Activated T-cell treated with anti-CD3 and anti-CD28 coated beads, Interleukin-2, amount 50 U/mL, for 4 hours (primary cell): ENCODE data around the gene SKAP2. TPM values are rescaled to one million over a fixed set of nuclear protein-coding genes. Genes with fewer than 3 reads are reported as not detected.

Experiments
- ATAC-seq, 2 donors: fragments of 200-7000 bp; cut with Tn5 transposase; one replicate each; pipeline ENCODE4 v1.10.0; 2021
- DNase-seq: peaks from one replicate; pipeline ENCODE4 v3.0.0-alpha.2; 2020
- H3K27me3 Mint-ChIP-seq: one replicate; pipeline ENCODE4 v1.8.0; 2021; ENCODE audit warnings: low read depth, mixed read lengths
- H3K36me3 Mint-ChIP-seq: one replicate; pipeline ENCODE4 v1.8.0; 2022; ENCODE audit warnings: mixed read lengths; ENCODE audit not compliant: insufficient read depth
- H3K4me1 Mint-ChIP-seq: one replicate; pipeline ENCODE4 v1.8.0; 2021; ENCODE audit warnings: low read depth, mixed read lengths
- H3K4me3 Mint-ChIP-seq: one replicate; pipeline ENCODE4 v1.8.0; 2021; ENCODE audit warnings: mild to moderate bottlenecking, moderate library complexity, mixed read lengths
- H3K9me3 Mint-ChIP-seq: one replicate; pipeline ENCODE4 v1.8.0; 2021; ENCODE audit warnings: mixed read lengths
- total RNA-seq, 3 donors: library from RNA; stranded (reverse); gene quantifications; one replicate each; pipeline ENCODE4 v1.2.1, GENCODE V29; 2021

SKAP2 gene
- total RNA-seq, 3 donors from 2014 or later, result 2.3 to 5.4 (median 4.1) TPM

DNA sequence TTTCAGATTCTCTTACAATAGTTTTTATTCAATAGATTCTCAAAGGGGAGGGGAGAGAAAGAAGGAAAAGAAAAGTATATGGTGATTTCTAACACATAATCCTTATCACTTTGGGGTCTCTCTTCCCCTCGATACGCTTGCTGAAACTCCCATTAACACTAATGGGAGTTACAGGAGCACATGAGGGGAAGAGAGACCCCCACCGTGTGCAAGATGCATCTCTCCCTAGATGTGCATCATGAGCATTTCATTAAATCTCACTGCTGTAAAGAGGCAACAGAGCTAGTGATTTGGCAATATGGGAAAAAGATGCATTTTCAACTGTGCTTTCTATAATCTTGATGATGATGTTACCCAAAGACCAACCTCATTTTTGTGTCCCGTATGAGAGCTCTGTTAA is 177.4 kb downstream of the SKAP2 start:
- ATAC-seq (no peak), DNase-seq (no peak)
- Mint-ChIP-seq H3K4me1 (no peaks in the 10 kb centered on the region), H3K36me3 (no peaks in the 10 kb centered on the region), H3K27me3 (peaks cover 15% of the 10 kb centered on the region), H3K9me3 (no peaks in the 10 kb centered on the region), H3K4me3 (no peak overlapping the region)

DNA sequence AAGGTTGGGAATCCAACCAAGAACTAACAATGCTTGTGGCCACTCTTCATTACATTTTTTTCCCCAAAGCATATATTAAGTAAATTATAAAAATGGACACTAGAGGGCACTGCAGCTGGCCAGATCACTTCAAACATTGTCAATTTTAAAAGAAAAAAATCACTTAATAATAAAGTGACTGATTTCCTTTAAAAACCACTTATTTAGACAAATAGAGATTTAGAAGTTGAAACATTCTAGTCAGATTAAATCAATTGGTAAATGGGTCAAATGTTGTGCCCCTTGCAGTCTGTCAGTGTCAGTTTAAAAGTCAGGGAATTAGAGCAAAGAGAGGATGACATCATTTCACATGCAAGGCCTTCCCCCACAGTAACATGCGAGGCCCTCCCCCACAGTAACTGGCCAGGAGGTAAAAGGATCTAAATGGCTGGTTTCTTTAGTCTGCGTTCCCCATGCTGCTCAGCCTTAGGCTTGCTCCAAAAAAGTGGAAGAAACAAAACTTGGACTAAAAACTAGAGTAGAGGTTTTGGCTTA is 177.9 kb downstream of the SKAP2 start:
- peaks cover 14% of the 10 kb centered on the region for H3K27me3 Mint-ChIP-seq
- no peak overlapping the region for H3K4me3 Mint-ChIP-seq
- H3K4me1 Mint-ChIP-seq, result no peaks in the 10 kb centered on the region
- no peaks in the 10 kb centered on the region for H3K36me3 Mint-ChIP-seq
- ATAC-seq (peak in 1 of 2 donors; percentile 41), DNase-seq (no peak)
- H3K9me3 Mint-ChIP-seq, result no peaks in the 10 kb centered on the region

DNA sequence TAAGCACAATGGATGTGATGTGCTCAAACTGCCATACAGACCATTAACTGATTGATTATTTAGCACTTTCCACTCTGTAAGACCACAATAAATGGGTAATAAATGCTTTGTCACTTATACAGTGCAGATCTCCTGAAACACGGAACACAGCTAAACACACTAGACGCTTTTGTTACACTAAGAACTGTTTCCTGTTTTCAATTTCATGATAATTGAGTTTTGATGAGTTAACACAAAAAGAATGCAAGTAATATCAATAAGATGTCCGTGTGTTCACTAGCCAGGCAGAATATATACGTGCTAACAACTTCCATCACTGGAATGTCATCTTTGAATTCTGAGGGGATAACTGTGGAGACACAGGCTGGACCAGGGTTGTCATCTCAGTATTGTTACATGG is 178.8 kb downstream of the SKAP2 start:
- peaks cover 12% of the 10 kb centered on the region for H3K27me3 Mint-ChIP-seq
- no peaks in the 10 kb centered on the region for H3K9me3 Mint-ChIP-seq
- DNase-seq (no peak), ATAC-seq (no peak)
- H3K36me3 Mint-ChIP-seq, result no peaks in the 10 kb centered on the region
- H3K4me1 Mint-ChIP-seq, result no peaks in the 10 kb centered on the region
- no peak overlapping the region for H3K4me3 Mint-ChIP-seq

DNA sequence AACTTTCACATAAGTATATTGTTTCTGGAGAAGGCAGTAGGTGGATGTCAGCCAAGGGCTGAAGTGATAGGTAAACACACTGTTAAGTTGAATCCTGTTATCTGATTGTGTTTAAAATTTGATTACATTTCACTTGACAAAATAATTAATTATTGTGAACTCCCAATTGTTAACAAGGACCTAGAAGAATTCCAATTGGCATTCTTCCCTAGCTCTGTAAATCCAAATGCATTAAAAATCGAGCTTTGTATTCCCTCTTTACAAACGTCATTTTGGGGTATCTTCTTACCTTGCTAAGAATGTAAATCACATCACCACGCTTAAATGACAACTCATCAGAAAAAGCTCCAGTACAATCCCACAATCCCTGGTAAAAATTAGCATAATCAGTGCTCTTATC is 179.9 kb downstream of the SKAP2 start:
- no peaks in the 10 kb centered on the region for H3K9me3 Mint-ChIP-seq
- DNase-seq (no peak), ATAC-seq (no peak)
- H3K4me3 Mint-ChIP-seq, result no peak overlapping the region
- H3K4me1 Mint-ChIP-seq, result no peaks in the 10 kb centered on the region
- no peaks in the 10 kb centered on the region for H3K36me3 Mint-ChIP-seq
- H3K27me3 Mint-ChIP-seq, result peaks cover 12% of the 10 kb centered on the region

DNA sequence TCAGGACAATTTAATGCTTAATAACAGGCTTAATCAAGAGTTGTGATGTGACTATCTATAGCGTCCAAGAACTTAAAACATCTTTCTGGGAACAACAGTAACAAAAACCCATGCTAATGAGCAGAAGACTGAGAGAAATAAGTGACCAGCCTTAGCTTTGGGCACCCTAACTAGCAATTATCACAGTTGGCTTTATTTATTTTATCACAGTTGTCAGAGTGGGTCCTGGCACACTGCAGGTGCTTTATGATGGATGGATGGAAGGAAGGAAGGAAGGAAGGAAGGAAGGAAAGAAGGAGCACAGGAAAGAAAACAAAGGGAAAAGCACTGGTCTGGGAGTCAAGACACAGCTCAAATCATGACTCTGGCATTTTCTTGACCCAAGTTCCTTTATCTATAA is 181.1 kb downstream of the SKAP2 start:
- Mint-ChIP-seq H3K4me1 (no peaks in the 10 kb centered on the region), H3K9me3 (no peaks in the 10 kb centered on the region), H3K4me3 (no peak overlapping the region), H3K27me3 (peaks cover 16% of the 10 kb centered on the region), H3K36me3 (no peaks in the 10 kb centered on the region)
- DNase-seq, result no peak
- no peak for ATAC-seq

DNA sequence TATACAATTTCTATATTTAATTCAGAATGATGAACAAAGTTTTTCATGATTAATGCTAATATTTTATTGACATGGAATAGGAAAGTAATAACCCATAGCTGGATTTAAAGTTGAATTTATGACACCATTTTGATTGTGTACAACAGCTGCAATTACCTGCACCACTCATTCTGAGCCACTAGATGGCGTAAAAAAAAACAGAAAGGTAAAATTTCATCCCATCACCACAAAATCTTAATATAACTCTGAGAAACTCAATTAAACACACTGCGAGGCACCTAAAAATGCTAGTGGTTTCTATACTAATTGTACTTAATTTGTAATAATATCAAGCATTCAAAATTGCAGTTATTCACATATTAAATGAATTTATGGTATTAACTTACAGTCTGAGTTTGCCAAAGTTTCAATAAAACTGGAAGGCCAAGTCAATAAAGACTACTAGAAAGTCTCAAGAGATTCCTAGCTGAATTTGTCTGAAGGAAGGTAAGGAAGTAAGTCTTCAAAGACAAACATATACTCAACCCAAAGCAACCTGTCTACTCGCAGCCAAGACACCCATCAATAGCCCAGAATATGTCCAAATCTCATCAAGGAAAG is 182.5 kb downstream of the SKAP2 start:
- DNase-seq (peak; percentile 5), ATAC-seq (no peak)
- H3K4me3 Mint-ChIP-seq, result no peak overlapping the region
- no peaks in the 10 kb centered on the region for H3K4me1 Mint-ChIP-seq
- no peaks in the 10 kb centered on the region for H3K9me3 Mint-ChIP-seq
- H3K27me3 Mint-ChIP-seq, result peaks cover 16% of the 10 kb centered on the region
- no peaks in the 10 kb centered on the region for H3K36me3 Mint-ChIP-seq

DNA sequence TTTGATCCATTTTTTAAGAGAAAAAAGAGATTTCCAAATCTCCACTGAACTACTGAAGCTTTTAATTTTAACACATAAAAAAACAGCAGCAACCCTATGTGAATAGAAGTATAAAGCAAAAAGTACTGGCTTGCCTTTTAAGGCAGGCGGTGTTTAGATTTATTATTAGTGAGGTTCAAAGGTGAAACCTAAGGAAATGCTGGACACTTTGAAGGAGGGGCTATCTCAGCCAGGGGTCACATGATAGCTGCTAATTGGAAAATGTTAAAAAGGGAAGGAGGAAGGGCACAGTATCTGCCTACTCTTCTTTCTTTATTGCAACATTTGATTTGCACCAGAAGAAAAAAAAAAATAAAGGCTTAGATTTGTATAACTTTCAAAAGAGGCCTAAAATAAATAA is 183.8 kb downstream of the SKAP2 start:
- peaks cover 18% of the 10 kb centered on the region for H3K27me3 Mint-ChIP-seq
- H3K9me3 Mint-ChIP-seq, result no peaks in the 10 kb centered on the region
- no peaks in the 10 kb centered on the region for H3K4me1 Mint-ChIP-seq
- H3K4me3 Mint-ChIP-seq, result no peak overlapping the region
- ATAC-seq (no peak), DNase-seq (no peak)
- H3K36me3 Mint-ChIP-seq, result no peaks in the 10 kb centered on the region

DNA sequence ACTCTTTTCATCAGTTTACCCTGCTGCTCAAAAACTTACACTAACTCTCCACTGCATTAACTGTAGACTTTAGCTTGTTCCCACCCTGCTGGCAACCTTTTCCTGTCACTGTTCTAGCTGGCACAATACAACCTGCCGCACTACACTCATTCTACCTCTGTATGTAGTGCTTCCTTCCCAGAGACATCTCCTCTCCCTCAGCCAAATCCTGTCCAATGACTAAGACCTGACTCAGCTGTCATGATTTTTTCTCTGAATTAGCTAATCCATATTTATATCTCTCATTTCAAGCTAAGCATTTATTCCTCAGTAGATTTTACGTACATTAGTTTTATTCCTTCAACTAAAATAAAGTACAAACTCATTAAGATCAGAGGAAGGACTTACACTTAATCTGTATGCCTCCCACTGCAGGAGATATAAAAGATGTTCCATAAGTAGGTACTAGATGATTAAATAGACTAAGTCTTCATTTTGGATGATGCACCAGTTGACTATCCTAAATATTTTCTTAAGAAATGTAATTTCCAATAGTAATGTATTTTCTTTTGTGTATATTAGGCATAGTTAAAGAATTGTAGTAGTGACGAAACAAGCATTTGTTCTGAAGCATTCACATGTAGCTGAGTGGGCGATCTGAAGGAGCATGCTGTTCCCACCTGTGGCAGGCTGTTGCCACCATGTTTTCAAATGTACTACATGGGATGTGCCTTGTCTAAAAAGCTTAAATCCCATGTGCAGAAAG is 189.1 kb downstream of the SKAP2 start:
- no peak for DNase-seq
- no peak for ATAC-seq

DNA sequence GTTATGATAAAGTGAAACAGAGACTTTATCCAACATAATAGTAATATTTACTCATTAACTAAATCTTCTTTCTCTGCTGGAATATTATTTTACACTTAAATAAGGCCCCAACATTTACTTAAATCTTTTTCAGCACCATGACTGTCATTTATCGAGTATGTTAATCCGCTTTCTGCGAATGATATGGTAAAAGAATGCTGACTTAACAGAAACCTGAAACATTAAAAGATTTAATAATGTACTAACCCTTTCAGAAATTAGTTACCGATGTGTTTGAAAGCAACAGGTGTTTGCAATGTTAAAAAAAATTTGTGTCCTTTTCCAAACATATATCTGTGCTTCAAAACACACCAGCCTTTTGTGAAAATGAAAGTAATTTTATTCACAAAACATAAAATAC is 190.5 kb downstream of the SKAP2 start:
- no peaks in the 10 kb centered on the region for H3K9me3 Mint-ChIP-seq
- H3K4me3 Mint-ChIP-seq, result no peak overlapping the region
- ATAC-seq, result no peak
- H3K36me3 Mint-ChIP-seq, result no peaks in the 10 kb centered on the region
- no peaks in the 10 kb centered on the region for H3K4me1 Mint-ChIP-seq
- DNase-seq, result no peak
- peaks cover 16% of the 10 kb centered on the region for H3K27me3 Mint-ChIP-seq

More for the DNA sequence above, 189.1 kb downstream of the SKAP2 start:
- H3K4me1 Mint-ChIP-seq, result no peaks in the 10 kb centered on the region
- H3K4me3 Mint-ChIP-seq, result no peak overlapping the region
- peaks cover 20% of the 10 kb centered on the region for H3K27me3 Mint-ChIP-seq
- H3K9me3 Mint-ChIP-seq, result no peaks in the 10 kb centered on the region
- H3K36me3 Mint-ChIP-seq, result no peaks in the 10 kb centered on the region

DNA sequence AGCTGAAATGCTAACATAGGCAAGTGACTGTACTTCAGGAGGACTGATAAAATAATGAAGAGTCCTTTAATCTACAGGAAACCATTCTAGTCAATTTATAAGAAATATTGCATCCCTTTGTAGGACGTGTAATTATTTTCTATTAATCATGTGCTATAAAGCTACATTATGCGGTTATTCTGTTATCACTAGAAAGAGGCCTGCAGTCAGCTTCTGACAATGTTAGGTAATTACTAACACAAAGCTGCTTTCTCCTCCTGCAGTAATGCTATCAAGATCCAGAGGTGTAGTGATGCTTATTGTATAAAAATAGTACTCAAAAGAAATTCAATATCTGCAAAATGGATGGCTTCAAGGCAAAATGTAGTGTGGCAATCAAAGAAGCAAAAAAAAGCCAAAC is 191.1 kb downstream of the SKAP2 start:
- Mint-ChIP-seq H3K9me3 (no peaks in the 10 kb centered on the region), H3K27me3 (peaks cover 16% of the 10 kb centered on the region), H3K4me3 (no peak overlapping the region), H3K36me3 (no peaks in the 10 kb centered on the region), H3K4me1 (no peaks in the 10 kb centered on the region)
- ATAC-seq, result no peak
- DNase-seq, result no peak

DNA sequence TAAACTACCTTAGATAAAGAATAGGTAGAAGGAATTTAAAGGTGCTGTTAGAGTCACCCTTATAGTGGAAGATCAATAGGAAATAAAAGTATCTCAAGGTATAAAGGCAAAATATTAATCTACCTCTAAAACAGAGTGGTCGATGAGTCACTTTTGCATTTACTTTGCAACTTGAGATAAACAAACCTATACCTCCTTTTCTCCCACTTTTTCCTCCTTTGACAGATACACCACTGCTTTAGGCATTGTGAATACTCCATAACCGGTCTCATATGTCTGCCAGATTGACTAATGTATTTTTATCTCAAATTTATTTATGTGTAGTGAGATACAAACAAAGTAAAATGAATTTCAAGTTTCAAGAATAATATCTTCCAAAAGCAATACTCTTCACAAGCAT is 193.5 kb downstream of the SKAP2 start:
- Mint-ChIP-seq H3K9me3 (no peaks in the 10 kb centered on the region), H3K4me1 (no peaks in the 10 kb centered on the region), H3K27me3 (peaks cover 14% of the 10 kb centered on the region), H3K4me3 (no peak overlapping the region), H3K36me3 (no peaks in the 10 kb centered on the region)
- DNase-seq, result no peak
- ATAC-seq, result no peak

DNA sequence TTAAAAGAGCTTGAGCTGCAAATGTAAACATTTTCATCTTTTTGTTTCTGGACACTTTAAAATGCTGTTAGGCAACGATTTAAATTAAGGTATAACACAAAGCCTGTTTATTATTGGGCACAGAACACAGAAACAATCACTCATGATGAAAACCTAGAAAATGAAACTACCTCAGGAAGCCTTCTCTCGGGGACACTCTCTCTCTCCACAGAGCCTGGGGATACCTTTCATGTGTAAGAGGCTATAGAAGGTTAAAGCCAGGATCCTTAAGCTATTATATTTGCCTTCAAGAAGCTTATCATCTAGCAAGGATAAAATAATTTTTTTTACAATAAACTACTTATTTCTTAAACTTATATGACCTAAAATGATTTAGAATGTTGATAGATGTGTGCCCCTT is 194.1 kb downstream of the SKAP2 start:
- DNase-seq, result no peak
- no peaks in the 10 kb centered on the region for H3K9me3 Mint-ChIP-seq
- ATAC-seq, result no peak
- H3K36me3 Mint-ChIP-seq, result no peaks in the 10 kb centered on the region
- no peak overlapping the region for H3K4me3 Mint-ChIP-seq
- H3K4me1 Mint-ChIP-seq, result peaks cover 3% of the 10 kb centered on the region
- peaks cover 14% of the 10 kb centered on the region for H3K27me3 Mint-ChIP-seq

DNA sequence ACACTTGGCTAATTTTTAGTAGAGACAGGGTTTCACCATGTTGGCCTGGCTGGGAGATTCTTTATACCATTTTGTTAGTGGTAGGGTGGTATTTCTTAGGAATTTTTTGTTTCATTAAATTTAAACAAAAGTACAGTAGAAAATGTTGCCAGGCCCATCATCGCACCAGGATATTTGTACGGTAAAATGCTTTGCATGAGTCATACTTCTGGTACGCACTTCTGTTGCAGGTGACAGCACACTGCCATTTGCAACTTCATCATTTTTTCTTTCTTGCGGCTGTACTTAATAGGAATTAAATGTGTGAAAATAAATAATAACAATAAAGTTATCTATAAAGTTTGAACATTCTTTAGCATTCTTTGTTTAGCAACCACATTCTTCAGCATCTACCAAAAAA is 195.6 kb downstream of the SKAP2 start:
- no peaks in the 10 kb centered on the region for H3K36me3 Mint-ChIP-seq
- H3K27me3 Mint-ChIP-seq, result peaks cover 14% of the 10 kb centered on the region
- ATAC-seq (no peak), DNase-seq (no peak)
- peaks cover 13% of the 10 kb centered on the region for H3K4me1 Mint-ChIP-seq
- H3K9me3 Mint-ChIP-seq, result no peaks in the 10 kb centered on the region
- no peak overlapping the region for H3K4me3 Mint-ChIP-seq

DNA sequence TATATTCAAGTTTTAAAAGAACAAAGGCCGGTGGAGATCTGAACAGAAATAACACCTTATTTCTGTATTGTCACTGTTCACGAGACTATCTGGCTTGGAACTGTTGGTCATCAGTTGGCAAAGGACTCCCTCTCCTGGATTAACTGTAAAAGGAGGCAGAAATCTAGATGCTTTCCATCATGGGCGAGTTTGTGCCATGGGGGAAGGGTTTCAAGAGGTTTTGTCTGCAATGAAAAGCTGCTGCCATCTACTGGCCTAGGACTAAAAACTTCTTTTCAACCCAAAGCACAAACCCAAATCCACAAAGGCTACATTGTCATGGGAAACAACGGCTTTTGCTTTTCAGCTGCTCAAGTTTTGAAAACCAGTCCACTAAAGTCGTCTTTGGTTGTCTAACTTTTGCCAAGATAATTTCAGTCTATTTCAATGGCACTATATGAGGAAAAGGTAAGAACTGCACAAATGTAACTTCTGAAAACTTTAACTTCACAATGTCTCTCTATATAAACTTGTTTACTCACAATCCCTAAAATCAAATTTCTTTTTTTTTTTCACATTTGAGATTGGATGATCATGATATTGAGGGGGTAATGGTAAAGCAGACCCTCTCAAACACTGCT is 196.8 kb downstream of the SKAP2 start:
- H3K27me3 Mint-ChIP-seq, result peaks cover 5% of the 10 kb centered on the region
- H3K9me3 Mint-ChIP-seq, result no peaks in the 10 kb centered on the region
- DNase-seq, result peak; percentile 24
- ATAC-seq, result peak; percentile 43 to 67
- no peak overlapping the region for H3K4me3 Mint-ChIP-seq
- no peaks in the 10 kb centered on the region for H3K36me3 Mint-ChIP-seq
- peaks cover 13% of the 10 kb centered on the region for H3K4me1 Mint-ChIP-seq
